ENCODE data around the gene SELL.
A peak's percentile ranks its signal among the peaks of the same experiment; 100 is the strongest.
"Not testable (repeated sequence)": the region's sequence is repeated elsewhere in the genome, so short reads cannot be mapped to it uniquely, and the experiment has no call there.

The SELL gene

GRCh38 chr1:169707912-169708604 is 3.4 kb downstream of the SELL start:
- FAIRE-seq (no peak), DNase-seq (ENCODE audit: low spot score) (no peak)

DNA sequence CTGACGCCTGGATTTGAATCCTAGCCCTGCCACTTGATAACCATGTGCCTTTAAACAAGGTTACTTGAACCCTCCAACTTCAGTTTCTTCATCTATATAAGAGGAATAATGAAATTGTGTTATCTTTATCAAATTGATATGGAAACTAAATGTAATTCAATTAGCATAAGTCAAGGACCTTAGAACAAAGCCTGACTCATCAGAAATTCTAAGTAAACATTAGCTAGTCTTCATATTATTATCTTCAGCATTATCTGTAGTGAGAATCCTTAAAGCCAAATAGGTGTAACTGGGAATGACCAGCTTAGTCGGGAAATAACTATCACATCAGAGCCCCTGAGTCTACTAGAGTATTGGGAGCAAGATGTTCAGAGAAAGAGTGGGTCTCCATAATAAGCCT is 6.6 kb downstream of the SELL start:
- no peak for DNase-seq (ENCODE audit: low spot score)
- FAIRE-seq: no peak

DNA sequence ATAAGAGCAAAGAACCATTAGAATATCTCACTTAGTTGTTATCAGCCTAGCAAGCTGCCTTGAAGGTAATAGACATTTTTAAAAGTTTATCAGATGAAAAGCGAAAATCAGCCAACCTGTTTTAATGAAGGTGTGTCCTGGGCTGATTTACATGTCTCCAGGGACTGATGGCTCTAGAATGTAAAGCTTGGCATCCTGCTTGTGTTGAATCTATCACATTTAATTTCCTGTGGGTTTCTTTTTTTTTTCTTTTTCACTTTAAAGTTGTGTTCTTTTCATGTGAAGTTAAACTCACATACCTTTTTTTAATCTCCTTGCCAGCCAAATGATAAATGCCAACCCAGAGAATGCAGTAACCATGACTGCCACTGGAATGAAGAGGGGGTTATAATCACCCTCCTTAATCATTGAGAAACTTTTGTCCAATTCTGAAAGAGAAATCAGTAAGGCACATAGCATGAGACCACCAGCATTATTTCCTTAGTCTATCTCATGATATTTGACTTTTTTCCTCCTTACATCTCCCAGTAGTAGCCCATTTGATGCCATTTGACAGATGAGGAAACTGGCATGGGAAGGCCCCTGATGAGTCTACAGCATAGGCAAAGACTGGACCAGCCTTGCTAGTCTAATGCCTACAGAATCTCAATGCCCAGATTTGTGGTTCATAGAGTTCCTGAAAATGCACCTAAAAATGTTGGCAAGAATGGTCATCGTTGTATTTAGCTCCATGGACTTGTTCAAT is 10.0 kb downstream of the SELL start:
- FAIRE-seq (no peak), DNase-seq (ENCODE audit: low spot score) (no peak)

GRCh38 chr1:169699707-169700106 is 11.7 kb downstream of the SELL start:
- DNase-seq (ENCODE audit: low spot score): no peak
- no peak for FAIRE-seq

- no peak for DNase-seq (ENCODE audit: low spot score)
- no peak for FAIRE-seq
Measured at GRCh38 chr1:169698976-169699375, 12.4 kb downstream of the SELL start.

GRCh38 chr1:169697755-169698154 is 13.7 kb downstream of the SELL start:
- FAIRE-seq: no peak

GRCh38 chr1:169696273-169697100 is 14.9 kb downstream of the SELL start:
- DNase-seq (ENCODE audit: low spot score) (no peak), FAIRE-seq (no peak)

More at GRCh38 chr1:169697755-169698154, 13.7 kb downstream of the SELL start:
- no peak for DNase-seq (ENCODE audit: low spot score)

DNA sequence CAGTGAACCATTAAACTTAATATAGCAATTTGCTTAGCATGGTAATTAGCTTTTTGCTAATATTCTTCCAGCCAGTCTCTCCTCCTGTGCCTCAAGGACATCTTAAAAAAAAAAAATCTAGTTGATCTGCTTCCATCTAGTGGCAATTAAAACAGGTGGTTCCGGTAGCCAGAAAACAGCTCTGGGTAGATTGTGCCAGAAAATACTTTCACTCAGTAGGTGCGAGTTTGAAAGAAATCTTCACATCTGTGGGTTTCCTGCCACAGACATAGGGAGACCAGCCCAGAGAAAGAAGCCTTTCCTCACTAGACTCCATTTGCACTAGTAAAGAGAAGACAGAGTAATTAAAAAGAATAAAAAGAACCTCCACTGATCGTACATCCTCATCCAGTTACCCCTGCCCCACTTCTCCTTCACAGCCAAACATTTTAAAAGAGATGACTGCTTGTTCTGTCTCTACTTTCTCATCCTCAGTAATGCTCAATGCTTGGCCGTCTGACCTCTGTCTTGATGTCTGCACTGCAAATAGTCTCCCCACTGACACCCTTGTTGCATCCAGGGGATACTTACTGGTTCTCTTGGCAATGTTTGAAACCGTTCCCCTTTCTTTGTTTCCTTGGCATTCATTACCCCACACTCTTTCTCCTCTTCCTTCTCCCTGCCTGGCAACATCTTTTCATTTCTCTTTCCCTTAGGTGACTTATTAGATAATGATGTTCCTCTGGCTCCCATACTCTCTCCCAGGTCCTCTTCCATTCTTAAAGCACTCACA is 16.9 kb downstream of the SELL start:
- DNase-seq (ENCODE audit: low spot score) (no peak), FAIRE-seq (no peak)

DNA sequence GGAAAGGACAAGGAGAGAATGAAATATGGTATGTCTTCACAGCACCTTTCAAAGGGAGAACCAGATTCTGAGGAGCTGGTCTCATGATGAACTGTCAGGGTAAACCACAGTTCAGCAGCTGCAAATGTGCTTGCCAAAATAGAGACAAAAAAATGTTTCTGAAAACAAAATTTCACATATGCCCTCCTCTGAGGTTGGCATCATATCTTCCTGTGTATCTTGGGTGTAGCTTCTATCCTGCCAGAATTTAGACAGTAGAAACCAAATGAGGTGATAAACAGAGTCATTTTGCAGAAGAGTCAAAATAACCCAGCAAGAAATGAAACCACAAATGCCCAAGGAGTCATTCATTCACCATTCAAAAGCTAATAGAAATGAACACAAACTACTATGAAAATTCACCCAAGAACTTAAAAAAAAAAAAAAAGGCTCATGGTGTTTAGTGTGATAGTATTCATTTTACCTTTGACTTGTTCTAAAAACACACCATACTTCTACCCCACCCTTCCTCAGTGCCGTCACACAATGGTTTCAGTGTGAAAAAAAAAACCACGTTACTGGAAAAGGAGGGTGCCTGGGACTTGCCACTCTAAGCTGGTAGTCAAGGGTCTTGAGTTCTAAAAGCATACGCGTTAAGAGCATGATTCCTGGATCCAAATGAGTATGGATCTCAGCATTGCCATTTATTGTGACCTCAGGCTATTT is 18.5 kb downstream of the SELL start:
- DNase-seq (ENCODE audit: low spot score): no peak
- FAIRE-seq: no peak

GRCh38 chr1:169690489-169690888 is 20.9 kb downstream of the SELL start:
- FAIRE-seq (no peak), DNase-seq (ENCODE audit: low spot score) (no peak)

- FAIRE-seq (no peak), DNase-seq (ENCODE audit: low spot score) (no peak)
Measured at GRCh38 chr1:169689395-169689794, 22.0 kb downstream of the SELL start.

DNA sequence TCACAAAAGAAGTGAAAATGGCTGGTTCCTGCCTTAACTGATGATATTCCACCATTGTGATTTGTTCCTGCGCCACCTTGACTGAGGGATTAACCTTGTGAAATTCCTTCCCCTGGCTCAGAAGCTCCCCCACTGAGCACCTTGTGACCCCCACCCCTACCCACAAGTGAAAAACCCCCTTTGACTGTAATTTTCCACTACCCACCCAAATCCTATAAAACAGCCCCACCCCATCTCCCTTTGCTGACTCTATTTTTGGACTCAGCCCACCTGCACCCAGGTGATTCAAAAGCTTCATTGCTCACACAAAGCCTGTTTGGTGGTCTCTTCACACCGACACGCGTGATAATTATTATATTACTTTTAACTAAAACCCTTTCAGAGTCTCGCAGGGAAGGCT is 23.0 kb downstream of the SELL start:
- FAIRE-seq; DNase-seq (ENCODE audit: low spot score): not testable (repeated sequence)

GRCh38 chr1:169683661-169684060 is 27.8 kb downstream of the SELL start:
- DNase-seq (ENCODE audit: low spot score) (no peak), FAIRE-seq (no peak)

DNA sequence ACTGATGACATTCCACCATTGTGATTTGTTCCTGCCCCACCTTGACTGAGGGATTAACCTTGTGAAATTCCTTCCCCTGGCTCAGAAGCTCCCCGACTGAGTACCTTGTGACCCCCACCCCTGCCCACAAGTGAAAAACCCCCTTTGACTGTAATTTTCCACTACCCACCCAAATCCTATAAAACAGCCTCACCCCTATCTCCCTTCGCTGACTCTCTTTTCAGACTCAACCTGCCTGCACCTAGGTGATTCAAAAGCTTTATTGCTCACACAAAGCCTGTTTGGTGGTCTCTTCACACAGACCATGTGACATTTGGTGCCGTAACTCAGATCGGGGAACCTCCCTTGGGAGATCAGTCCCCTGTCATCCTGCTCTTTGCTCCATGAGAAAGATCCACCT is 28.3 kb downstream of the SELL start:
- not testable (repeated sequence) for DNase-seq (ENCODE audit: low spot score); FAIRE-seq

DNA sequence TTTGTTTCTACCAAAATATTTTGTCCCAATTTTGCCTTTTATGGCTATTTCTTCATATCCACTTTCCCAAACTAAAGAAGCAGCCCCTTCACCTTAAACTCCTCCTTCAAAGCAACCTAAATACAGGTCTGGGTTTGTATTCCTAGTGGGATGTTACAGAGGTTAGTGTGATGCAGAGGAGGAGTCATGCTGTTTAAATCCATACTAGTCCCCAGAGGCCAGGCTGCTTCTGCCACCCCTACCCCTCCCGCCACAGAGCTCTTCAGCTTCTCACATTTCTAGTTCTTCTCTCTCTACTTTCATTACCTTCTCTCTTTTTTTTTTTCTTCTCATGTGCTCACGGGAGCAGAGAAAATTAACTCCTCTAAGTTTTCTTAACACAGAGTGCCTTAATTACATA is 29.3 kb downstream of the SELL start:
- DNase-seq (ENCODE audit: low spot score) (no peak), FAIRE-seq (no peak)

DNA sequence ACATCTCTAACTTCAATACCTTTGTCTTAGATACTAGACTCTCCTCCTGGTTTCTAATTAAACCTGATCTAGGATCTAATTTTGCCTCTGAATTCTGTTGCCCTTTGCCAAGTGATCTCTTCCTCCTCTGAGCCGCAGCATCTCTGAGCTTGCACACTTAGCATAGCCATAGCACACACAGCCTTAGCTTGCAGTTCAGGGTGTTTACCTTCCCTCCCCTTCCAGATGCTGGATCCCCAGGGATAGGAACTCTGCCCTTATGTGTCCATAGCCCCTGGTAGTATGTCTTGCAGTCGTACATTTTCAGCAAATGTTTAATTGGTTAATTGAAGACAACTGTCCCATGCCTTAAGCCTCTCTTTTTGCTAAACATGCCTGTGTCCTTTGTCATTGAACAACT is 30.3 kb downstream of the SELL start:
- FAIRE-seq (no peak), DNase-seq (ENCODE audit: low spot score) (no peak)

- FAIRE-seq (no peak), DNase-seq (ENCODE audit: low spot score) (no peak)
Measured at GRCh38 chr1:169680377-169681019, 30.9 kb downstream of the SELL start.

DNA sequence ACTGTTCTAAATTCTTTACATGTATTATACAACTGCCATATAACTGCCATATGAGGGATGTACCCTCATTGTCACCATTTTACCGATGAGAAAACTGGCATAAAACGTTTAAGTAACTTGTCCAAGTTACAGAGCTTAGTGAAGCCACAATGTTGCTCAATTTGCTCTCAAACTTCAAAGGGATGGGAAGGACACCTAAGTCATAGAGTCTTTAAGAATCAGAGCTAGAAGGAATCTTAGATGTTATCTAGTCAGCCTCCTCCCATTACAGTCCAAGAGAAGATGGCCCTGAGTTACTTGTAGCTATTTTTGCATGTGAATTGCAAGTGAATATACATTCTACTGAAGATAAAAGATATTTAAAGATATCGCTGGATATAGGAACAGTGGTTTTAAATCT is 31.7 kb downstream of the SELL start:
- FAIRE-seq (no peak), DNase-seq (ENCODE audit: low spot score) (no peak)

- FAIRE-seq (peak; percentile 32), DNase-seq (ENCODE audit: low spot score) (peak; percentile 65)
Measured at GRCh38 chr1:169676001-169676400, 35.4 kb downstream of the SELL start.

DNA sequence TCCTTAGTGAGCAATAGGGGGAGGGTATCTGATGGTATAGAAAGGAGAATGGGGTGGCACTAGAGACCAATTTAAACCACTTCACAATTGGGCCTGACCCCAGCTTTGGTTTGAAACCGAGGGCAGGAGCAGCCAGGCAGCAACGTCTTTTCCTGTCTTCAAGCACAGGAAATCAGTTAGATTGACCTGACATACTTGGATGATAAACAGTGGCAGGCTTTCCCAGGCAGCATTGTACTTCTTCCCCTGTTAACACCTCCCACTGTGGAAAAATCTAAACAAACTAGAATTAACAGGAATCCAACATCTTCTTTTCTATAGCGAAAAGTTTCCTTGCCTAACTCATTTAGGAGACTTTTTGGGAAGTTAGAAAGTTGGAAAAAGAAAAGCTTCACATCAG is 40.6 kb downstream of the SELL start:
- FAIRE-seq: no peak
- no peak for DNase-seq (ENCODE audit: low spot score)

All from RCC 7860 (cell line).